ENCODE results near the gene SLC15A2. TPM values are rescaled to one million over a fixed set of nuclear protein-coding genes. Genes with fewer than 3 reads are reported as not detected.

Gene SLC15A2
- total RNA-seq, 2 donors from 2014 or later, result 0.73 to 2.1 TPM

GRCh38 chr3:121878411-121878810, 15.8 kb upstream of the SLC15A2 start:
- Histone ChIP-seq H3K9me3 (ENCODE audit: control insufficient read depth, low read length) (no peaks in the 10 kb centered on the region), H3K4me1 (ENCODE audit: control insufficient read depth, insufficient read depth, low read length) (no peaks in the 10 kb centered on the region), H3K36me3 (ENCODE audit: control insufficient read depth, insufficient read depth, low read length) (no peaks in the 10 kb centered on the region), H3K4me3 (ENCODE audit: low read length) (no peak overlapping the region), H3K27ac (ENCODE audit: low read depth, low read length) (no peak overlapping the region), H3K9ac (ENCODE audit: extremely low read depth, low read length, poor library complexity, severe bottlenecking) (no peak overlapping the region), H3K27me3 (ENCODE audit: control insufficient read depth, insufficient read depth, low read length, poor library complexity, severe bottlenecking) (no peaks in the 10 kb centered on the region)
- Mint-ChIP-seq H3K27ac (no peak overlapping the region), H3K9me3 (no peaks in the 10 kb centered on the region), H3K36me3 (ENCODE audit: low read depth) (no peaks in the 10 kb centered on the region), H3K27me3 (ENCODE audit: insufficient read depth) (no peaks in the 10 kb centered on the region), H3K4me1 (no peaks in the 10 kb centered on the region), H3K4me3 (no peak overlapping the region)
- DNase-seq, result no peak
- 75 to 94% methylated on average over 1 of the region's 1 CpG for WGBS, 2 experiments (ENCODE audit: insufficient coverage in 1 of 2, insufficient read length in 1 of 2)
- TF ChIP-seq CTCF (conservative IDR thresholded peaks at IDR 0.05), result no peak

- peak; percentile 78 for TF ChIP-seq CTCF (conservative IDR thresholded peaks at IDR 0.05)
- Mint-ChIP-seq H3K27me3 (ENCODE audit: insufficient read depth) (no peaks in the 10 kb centered on the region), H3K27ac (no peak overlapping the region), H3K9me3 (no peaks in the 10 kb centered on the region), H3K36me3 (ENCODE audit: low read depth) (no peaks in the 10 kb centered on the region), H3K4me1 (no peaks in the 10 kb centered on the region), H3K4me3 (no peak overlapping the region)
- no peaks in the 10 kb centered on the region for H3K9me3 ChIP-seq (ENCODE audit: control insufficient read depth, low read length)
- H3K27me3 ChIP-seq (ENCODE audit: control insufficient read depth, insufficient read depth, low read length, poor library complexity, severe bottlenecking), result no peaks in the 10 kb centered on the region
- H3K4me1 ChIP-seq (ENCODE audit: control insufficient read depth, insufficient read depth, low read length), result no peaks in the 10 kb centered on the region
- no peak overlapping the region for H3K9ac ChIP-seq (ENCODE audit: extremely low read depth, low read length, poor library complexity, severe bottlenecking)
- H3K27ac ChIP-seq (ENCODE audit: low read depth, low read length), result no peak overlapping the region
- no peaks in the 10 kb centered on the region for H3K36me3 ChIP-seq (ENCODE audit: control insufficient read depth, insufficient read depth, low read length)
- no peak for DNase-seq
- 50% methylated on average over 1 of the region's 1 CpG; no CpG with 5 or more reads in 1 of the 2 experiments for WGBS, 2 experiments (ENCODE audit: insufficient coverage in 1 of 2, insufficient read length in 1 of 2)
- H3K4me3 ChIP-seq (ENCODE audit: low read length), result no peak overlapping the region
Observed at GRCh38 chr3:121883507-121883906, 10.7 kb upstream of the SLC15A2 start.

GRCh38 chr3:121885386-121885785, 8.8 kb upstream of the SLC15A2 start:
- H3K36me3 ChIP-seq (ENCODE audit: control insufficient read depth, insufficient read depth, low read length), result no peaks in the 10 kb centered on the region
- no peaks in the 10 kb centered on the region for H3K9me3 ChIP-seq (ENCODE audit: control insufficient read depth, low read length)
- no peak overlapping the region for H3K4me3 ChIP-seq (ENCODE audit: low read length)
- H3K27me3 ChIP-seq (ENCODE audit: control insufficient read depth, insufficient read depth, low read length, poor library complexity, severe bottlenecking), result no peaks in the 10 kb centered on the region
- Mint-ChIP-seq H3K27ac (no peak overlapping the region), H3K4me1 (no peaks in the 10 kb centered on the region), H3K36me3 (ENCODE audit: low read depth) (no peaks in the 10 kb centered on the region), H3K9me3 (no peaks in the 10 kb centered on the region), H3K4me3 (no peak overlapping the region), H3K27me3 (ENCODE audit: insufficient read depth) (no peaks in the 10 kb centered on the region)
- 91 to 100% methylated on average over 2 of the region's 2 CpGs for WGBS, 2 experiments (ENCODE audit: insufficient coverage in 1 of 2, insufficient read length in 1 of 2)
- no peak overlapping the region for H3K9ac ChIP-seq (ENCODE audit: extremely low read depth, low read length, poor library complexity, severe bottlenecking)
- H3K4me1 ChIP-seq (ENCODE audit: control insufficient read depth, insufficient read depth, low read length), result no peaks in the 10 kb centered on the region
- no peak for DNase-seq
- TF ChIP-seq CTCF (conservative IDR thresholded peaks at IDR 0.05), result no peak
- H3K27ac ChIP-seq (ENCODE audit: low read depth, low read length), result no peak overlapping the region

Measured in endodermal cell (in vitro differentiated cells).